Lower lobe of right lung (tissue), 2 donors: ENCODE results near the gene MICAL1. TPM values are rescaled to one million over a fixed set of nuclear protein-coding genes. Genes with fewer than 3 reads are reported as not detected.

Experiments used
- ATAC-seq, 2 donors: fragments of 200-7000 bp; cut with Tn5 transposase; one replicate each; pipeline ENCODE4 v1.9.1; 2020 to 2022; ENCODE audit warnings: mild to moderate bottlenecking in 2 of 2, moderate library complexity in 2 of 2
- DNase-seq: peaks from one replicate; pipeline ENCODE4 v3.0.0-alpha.2; 2020
- H3K27ac ChIP-seq: fragments of 200-600 bp; one replicate; pipeline ENCODE4 v1.8.0; 2022
- H3K27me3 ChIP-seq: fragments of 200-600 bp; one replicate; pipeline ENCODE4 v1.8.0; 2022; ENCODE audit warnings: low read depth
- H3K36me3 ChIP-seq: fragments of 200-600 bp; one replicate; pipeline ENCODE4 v1.8.0; 2022; ENCODE audit warnings: mild to moderate bottlenecking
- H3K4me1 ChIP-seq: fragments of 200-600 bp; one replicate; pipeline ENCODE4 v1.8.0; 2022
- H3K4me3 ChIP-seq: fragments of 200-600 bp; one replicate; pipeline ENCODE4 v1.8.0; 2022; ENCODE audit warnings: mild to moderate bottlenecking
- H3K9me3 ChIP-seq: fragments of 200-600 bp; one replicate; pipeline ENCODE4 v1.8.0; 2022
- CTCF ChIP-seq: fragments of 200-600 bp; IDR thresholded peaks from one replicate; pipeline ENCODE4 v1.8.0; 2022; ENCODE audit warnings: antibody characterized with exemption, mild to moderate bottlenecking
- intact Hi-C: fragments of 100-400 bp; cut with DNase I; formaldehyde crosslinking; loops from one replicate; pipeline ENCODE4 v1.11.0; 2022
- total RNA-seq: library from RNA; stranded (reverse); fragmentation: NEBNext Ultra II Directional; extraction: Animal tissue kit (Norgen Biotek cat#: 25700); gene quantifications from one replicate; pipeline ENCODE4 v1.2.1, GENCODE V29; 2021
- donor health status: DM: no; HTN: yes; CAD: no; lungs with severe emphysema.

The MICAL1 gene
- total RNA-seq, 1 donor from 2014 or later = 79.4 TPM

- DNase-seq (no peak), ATAC-seq (no peak)
- intact Hi-C loops = no loop called here
- Histone ChIP-seq H3K4me3 (peak overlapping the region; percentile 20), H3K4me1 (peaks cover 68% of the 10 kb centered on the region), H3K27ac (no peak overlapping the region), H3K27me3 (no peaks in the 10 kb centered on the region), H3K9me3 (no peaks in the 10 kb centered on the region), H3K36me3 (peaks cover 63% of the 10 kb centered on the region)
- TF ChIP-seq CTCF = no peak
These were observed 23.5 kb upstream of the MICAL1 start for GRCh38 chr6:109478841-109479624.

- ATAC-seq (no peak), DNase-seq (no peak)
- H3K4me1 ChIP-seq = peaks cover 63% of the 10 kb centered on the region
- peaks cover 70% of the 10 kb centered on the region for H3K36me3 ChIP-seq
- TF ChIP-seq CTCF = no peak
- no peak overlapping the region for H3K27ac ChIP-seq
- no peaks in the 10 kb centered on the region for H3K27me3 ChIP-seq
- no peak overlapping the region for H3K4me3 ChIP-seq
- no peaks in the 10 kb centered on the region for H3K9me3 ChIP-seq
- intact Hi-C loops = no loop called here
These were observed 22.7 kb upstream of the MICAL1 start for GRCh38 chr6:109478222-109478805.

- Histone ChIP-seq H3K9me3 (no peaks in the 10 kb centered on the region), H3K27ac (no peak overlapping the region), H3K4me3 (no peak overlapping the region), H3K27me3 (no peaks in the 10 kb centered on the region), H3K36me3 (peaks cover 76% of the 10 kb centered on the region), H3K4me1 (peaks cover 63% of the 10 kb centered on the region)
- no peak for TF ChIP-seq CTCF
- no peak for ATAC-seq
- intact Hi-C loops = no loop called here
- DNase-seq = no peak
These were observed 22.2 kb upstream of the MICAL1 start for GRCh38 chr6:109477725-109478124.

GRCh38 chr6:109477184-109477583 lies 21.6 kb upstream of the MICAL1 start:
- intact Hi-C loops = no loop called here
- no peak for TF ChIP-seq CTCF
- Histone ChIP-seq H3K36me3 (peaks cover 81% of the 10 kb centered on the region), H3K27ac (no peak overlapping the region), H3K27me3 (no peaks in the 10 kb centered on the region), H3K4me1 (peaks cover 60% of the 10 kb centered on the region), H3K9me3 (no peaks in the 10 kb centered on the region), H3K4me3 (no peak overlapping the region)
- ATAC-seq (no peak), DNase-seq (no peak)

- Histone ChIP-seq H3K36me3 (peaks cover 83% of the 10 kb centered on the region), H3K27me3 (no peaks in the 10 kb centered on the region), H3K27ac (no peak overlapping the region), H3K4me3 (no peak overlapping the region), H3K9me3 (no peaks in the 10 kb centered on the region), H3K4me1 (peaks cover 44% of the 10 kb centered on the region)
- ATAC-seq (no peak), DNase-seq (no peak)
- TF ChIP-seq CTCF = no peak
- intact Hi-C loops = no loop called here
These were observed 20.1 kb upstream of the MICAL1 start for GRCh38 chr6:109475625-109476024.
